A172 (cell line): ENCODE data around the gene FOXK2. TPM values are rescaled to one million over a fixed set of nuclear protein-coding genes. Genes with fewer than 3 reads are reported as not detected.

Source experiments
- DNase-seq: peaks from one replicate; pipeline ENCODE4 v3.0.0-alpha.2; 2015; ENCODE audit warnings: low spot score
- total RNA-seq: library from RNA; depleted of rRNA; stranded (reverse); fragments of >200 nt; shearing (Covaris generic); gene quantifications from 2 replicates; pipeline ENCODE4 v1.2.3, GENCODE V29; 2014

Gene FOXK2
- total RNA-seq, 1 experiment from 2014 or later = 33.6 TPM

GRCh38 chr17:82589851-82590180, 70.3 kb downstream of the FOXK2 start:
- no peak for DNase-seq

- DNase-seq = no peak
Measured at GRCh38 chr17:82590216-82590615, 70.7 kb downstream of the FOXK2 start.

GRCh38 chr17:82590881-82591539, 71.5 kb downstream of the FOXK2 start:
- DNase-seq = no peak

GRCh38 chr17:82592289-82592766, 72.8 kb downstream of the FOXK2 start:
- DNase-seq = no peak

- DNase-seq = peak; percentile 67
Measured at GRCh38 chr17:82592767-82593589, 73.4 kb downstream of the FOXK2 start.

GRCh38 chr17:82593590-82594087, 74.1 kb downstream of the FOXK2 start:
- DNase-seq = no peak

GRCh38 chr17:82594571-82594970, 75.0 kb downstream of the FOXK2 start:
- DNase-seq = no peak

- no peak for DNase-seq
Measured at GRCh38 chr17:82595893-82596292, 76.4 kb downstream of the FOXK2 start.

GRCh38 chr17:82596296-82596695, 76.8 kb downstream of the FOXK2 start:
- DNase-seq = no peak

- DNase-seq = no peak
Measured at GRCh38 chr17:82596837-82597672, 77.5 kb downstream of the FOXK2 start.

- peak; percentile 69 for DNase-seq
Measured at GRCh38 chr17:82598256-82599119, 79.0 kb downstream of the FOXK2 start.

GRCh38 chr17:82599674-82600661, 80.4 kb downstream of the FOXK2 start:
- DNase-seq = no peak

GRCh38 chr17:82600731-82601446, 81.4 kb downstream of the FOXK2 start:
- DNase-seq = no peak

- no peak for DNase-seq
Measured at GRCh38 chr17:82601447-82602000, 82.0 kb downstream of the FOXK2 start.

GRCh38 chr17:82602487-82602886, 83.0 kb downstream of the FOXK2 start:
- DNase-seq = no peak

GRCh38 chr17:82602986-82603710, 83.6 kb downstream of the FOXK2 start:
- no peak for DNase-seq

- no peak for DNase-seq
Measured at GRCh38 chr17:82603981-82604448, 84.5 kb downstream of the FOXK2 start.

- no peak for DNase-seq
Measured at GRCh38 chr17:82604532-82604931, 85.0 kb downstream of the FOXK2 start.
